CD14-positive monocyte (primary cell): Measurements from ENCODE around the gene WT1. TPM values are rescaled to one million over a fixed set of nuclear protein-coding genes. Genes with fewer than 3 reads are reported as not detected.

Experiments used
- DNase-seq, 3 donors: peaks; one replicate each; pipeline ENCODE4 v3.0.0-alpha.2; 2011 to 2022
- H2AFZ ChIP-seq: 2 replicates; pipeline ENCODE4 v1.6.0; 2012; ENCODE audit warnings: mild to moderate bottlenecking, low read depth, low read length, inconsistent platforms; ENCODE audit not compliant: insufficient read depth, poor library complexity, severe bottlenecking
- H3K27ac ChIP-seq, 2 donors: 1 replicate in 1 of 2; 2 replicates in 1 of 2; pipeline ENCODE4 v1.5.1; 2012 to 2013; ENCODE audit warnings: low read length in 2 of 2, control low read depth in 1 of 2, inconsistent platforms in 1 of 2, low read depth in 1 of 2, mild to moderate bottlenecking in 1 of 2
- H3K27me3 ChIP-seq, 2 donors: one replicate each; pipeline versions ENCODE4 v1.6.0 to v1.6.1; 2011 to 2013; ENCODE audit warnings: low read length in 2 of 2; ENCODE audit not compliant: control insufficient read depth in 2 of 2, insufficient read depth in 2 of 2
- H3K36me3 ChIP-seq, 2 donors: replicated peaks in 1 of 2; 1 replicate in 1 of 2; 2 replicates in 1 of 2; pipeline versions ENCODE4 v1.5.1 to v1.6.1; 2012 to 2013; ENCODE audit warnings: low read length in 2 of 2, control low read depth in 1 of 2, inconsistent platforms in 1 of 2, mild to moderate bottlenecking in 1 of 2; ENCODE audit not compliant: insufficient read depth in 2 of 2, control insufficient read depth in 1 of 2
- H3K4me1 ChIP-seq, 2 donors: 1 replicate in 1 of 2; 2 replicates in 1 of 2; pipeline versions ENCODE4 v1.5.1 to v1.6.1; 2012 to 2013; ENCODE audit warnings: low read length in 2 of 2, control low read depth in 1 of 2, inconsistent platforms in 1 of 2, mild to moderate bottlenecking in 1 of 2, moderate library complexity in 1 of 2; ENCODE audit not compliant: insufficient read depth in 2 of 2, control insufficient read depth in 1 of 2
- H3K4me2 ChIP-seq: replicated peaks from 2 replicates; pipeline ENCODE3; 2012; ENCODE audit warnings: low read length, moderate library complexity, mild to moderate bottlenecking; ENCODE audit not compliant: poor library complexity, severe bottlenecking; ENCODE audit errors: extremely low read depth
- H3K4me3 ChIP-seq, 3 experiments: fragments of 200-600 bp in 1 of 3; sonication (generic) in 1 of 3; replicated peaks in 1 of 3; 1 replicate in 2 of 3; 2 replicates in 1 of 3; pipeline ENCODE4 v1.5.1; 2011 to 2013; ENCODE audit warnings: low read length in 3 of 3, mild to moderate bottlenecking in 3 of 3, control low read depth in 2 of 3, low read depth in 2 of 3, inconsistent platforms in 1 of 3, moderate library complexity in 1 of 3
- H3K79me2 ChIP-seq: 2 replicates; pipeline ENCODE4 v1.6.0; 2012; ENCODE audit warnings: mild to moderate bottlenecking, control low read depth, inconsistent platforms, low read length, moderate library complexity; ENCODE audit not compliant: insufficient read depth
- H3K9ac ChIP-seq: 2 replicates; pipeline ENCODE4 v1.6.0; 2017; ENCODE audit warnings: low read length, mild to moderate bottlenecking; ENCODE audit not compliant: insufficient read depth, poor library complexity, severe bottlenecking
- H3K9me3 ChIP-seq, 2 donors: replicated peaks in 1 of 2; 1 replicate in 1 of 2; 2 replicates in 1 of 2; pipeline versions ENCODE4 v1.5.1 to v1.6.1; 2012 to 2013; ENCODE audit warnings: low read length in 2 of 2, control low read depth in 1 of 2; ENCODE audit not compliant: control insufficient read depth in 1 of 2, insufficient read depth in 1 of 2
- H4K20me1 ChIP-seq: 2 replicates; pipeline ENCODE4 v1.6.0; 2012; ENCODE audit warnings: mild to moderate bottlenecking, low read length, control low read depth, moderate library complexity; ENCODE audit not compliant: insufficient read depth
- H3K27ac Mint-ChIP-seq, 7 donors: one replicate each; pipeline ENCODE4 v1.8.0; 2020; ENCODE audit warnings: mild to moderate bottlenecking in 7 of 7, mixed read lengths in 7 of 7, moderate library complexity in 6 of 7, inconsistent platforms in 2 of 7
- H3K27me3 Mint-ChIP-seq, 3 donors: one replicate each; pipeline ENCODE4 v1.8.0; 2021 to 2022; ENCODE audit warnings: low read depth in 3 of 3, mild to moderate bottlenecking in 3 of 3, mixed read lengths in 3 of 3, moderate library complexity in 3 of 3, inconsistent platforms in 1 of 3
- H3K36me3 Mint-ChIP-seq, 2 donors: one replicate each; pipeline ENCODE4 v1.8.0; 2020; ENCODE audit warnings: mixed read lengths in 2 of 2, inconsistent platforms in 1 of 2, mild to moderate bottlenecking in 1 of 2
- H3K4me1 Mint-ChIP-seq: one replicate; pipeline ENCODE4 v1.8.0; 2020; ENCODE audit warnings: mild to moderate bottlenecking, mixed read lengths
- H3K4me3 Mint-ChIP-seq, 2 donors: one replicate each; pipeline ENCODE4 v1.8.0; 2020; ENCODE audit warnings: mild to moderate bottlenecking in 2 of 2, mixed read lengths in 2 of 2, moderate library complexity in 1 of 2
- H3K9me3 Mint-ChIP-seq, 7 donors: one replicate each; pipeline ENCODE4 v1.8.0; 2020 to 2022; ENCODE audit warnings: mixed read lengths in 7 of 7, mild to moderate bottlenecking in 6 of 7, moderate library complexity in 6 of 7, inconsistent platforms in 2 of 7
- WGBS: methylation state at CpG from one replicate; pipeline ENCODE4 v1.1.5; 2013; ENCODE audit warnings: missing lambda C conversion rate; ENCODE audit not compliant: insufficient coverage; 5-methylcytosine and 5-hydroxymethylcytosine counted together
- intact Hi-C, 2 donors: fragments of 100-400 bp; cut with micrococcal nuclease; formaldehyde crosslinking; loops; one replicate each; pipeline versions ENCODE4 v1.15.0 to v1.15.1; 2023
- polyA plus RNA-seq, 3 donors: library from polyadenylated mRNA; depleted of rRNA in 1 of 3; unstranded in 2 of 3; stranded (reverse) in 1 of 3; fragments of 300-500 nt in 2 of 3; fragments of >200 nt in 1 of 3; fragmentation: Illumina TruSeq in 2 of 3; gene quantifications; 1 replicate in 2 of 3; 2 replicates in 1 of 3; pipeline ENCODE4 v1.2.3, GENCODE V29; 2012 to 2021
- TF ChIP-seq, protein P1 (sequence below): fragments of 200-600 bp; IDR thresholded peaks from one replicate; pipeline ENCODE4 v1.8.0; 2022; ENCODE audit warnings: antibody characterized with exemption, mild to moderate bottlenecking

WT1 gene
- polyA plus RNA-seq, 3 donors = not detected

DNA sequence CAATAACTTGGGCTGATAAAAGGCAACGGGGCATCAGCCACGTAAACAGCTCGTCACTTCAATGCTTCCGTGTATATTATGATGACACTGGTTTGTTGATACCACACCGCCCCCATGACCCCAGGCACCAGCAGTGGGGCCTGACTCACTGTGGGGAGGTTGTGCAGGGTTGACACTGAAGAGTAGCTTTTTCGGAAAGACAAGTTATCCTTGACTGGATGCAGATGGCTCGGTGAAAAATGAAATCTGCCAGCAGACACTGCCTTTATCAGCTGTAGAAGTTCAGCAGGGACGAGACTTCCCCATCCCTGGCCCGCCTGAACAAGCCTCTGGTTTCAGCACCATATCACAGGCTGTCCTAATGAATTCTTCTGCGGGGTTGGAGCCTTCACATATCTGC, 55.6 kb downstream of the WT1 start:
- Histone ChIP-seq H4K20me1 (no peaks in the 10 kb centered on the region), H3K4me3 (no peak overlapping the region), H3K9me3 (no peaks in the 10 kb centered on the region), H3K79me2 (no peaks in the 10 kb centered on the region), H2AFZ (no peak overlapping the region), H3K36me3 (no peaks in the 10 kb centered on the region), H3K27ac (no peak overlapping the region), H3K27me3 (no peaks in the 10 kb centered on the region), H3K4me2 (no peak overlapping the region), H3K4me1 (no peaks in the 10 kb centered on the region), H3K9ac (no peak overlapping the region)
- WGBS = 97% methylated on average over 9 of the region's 10 CpGs
- intact Hi-C loops = loop anchor here in 1 of 2 donors (5.0 kb wide), 1 partner anchor 413 kb away; the partner anchor contains the start of gene CCDC73
- no peaks in the 10 kb centered on the region for H3K36me3 Mint-ChIP-seq
- no peak overlapping the region for H3K4me3 Mint-ChIP-seq
- H3K4me1 Mint-ChIP-seq = no peaks in the 10 kb centered on the region
- peaks cover 0 to 4% (median 0%) of the 10 kb centered on the region in 3 donors for H3K27me3 Mint-ChIP-seq
- H3K9me3 Mint-ChIP-seq = no peaks in the 10 kb centered on the region
- no peak for DNase-seq
- H3K27ac Mint-ChIP-seq = no peak overlapping the region
- TF ChIP-seq, protein P1, sequence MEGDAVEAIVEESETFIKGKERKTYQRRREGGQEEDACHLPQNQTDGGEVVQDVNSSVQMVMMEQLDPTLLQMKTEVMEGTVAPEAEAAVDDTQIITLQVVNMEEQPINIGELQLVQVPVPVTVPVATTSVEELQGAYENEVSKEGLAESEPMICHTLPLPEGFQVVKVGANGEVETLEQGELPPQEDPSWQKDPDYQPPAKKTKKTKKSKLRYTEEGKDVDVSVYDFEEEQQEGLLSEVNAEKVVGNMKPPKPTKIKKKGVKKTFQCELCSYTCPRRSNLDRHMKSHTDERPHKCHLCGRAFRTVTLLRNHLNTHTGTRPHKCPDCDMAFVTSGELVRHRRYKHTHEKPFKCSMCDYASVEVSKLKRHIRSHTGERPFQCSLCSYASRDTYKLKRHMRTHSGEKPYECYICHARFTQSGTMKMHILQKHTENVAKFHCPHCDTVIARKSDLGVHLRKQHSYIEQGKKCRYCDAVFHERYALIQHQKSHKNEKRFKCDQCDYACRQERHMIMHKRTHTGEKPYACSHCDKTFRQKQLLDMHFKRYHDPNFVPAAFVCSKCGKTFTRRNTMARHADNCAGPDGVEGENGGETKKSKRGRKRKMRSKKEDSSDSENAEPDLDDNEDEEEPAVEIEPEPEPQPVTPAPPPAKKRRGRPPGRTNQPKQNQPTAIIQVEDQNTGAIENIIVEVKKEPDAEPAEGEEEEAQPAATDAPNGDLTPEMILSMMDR = no peak

DNA sequence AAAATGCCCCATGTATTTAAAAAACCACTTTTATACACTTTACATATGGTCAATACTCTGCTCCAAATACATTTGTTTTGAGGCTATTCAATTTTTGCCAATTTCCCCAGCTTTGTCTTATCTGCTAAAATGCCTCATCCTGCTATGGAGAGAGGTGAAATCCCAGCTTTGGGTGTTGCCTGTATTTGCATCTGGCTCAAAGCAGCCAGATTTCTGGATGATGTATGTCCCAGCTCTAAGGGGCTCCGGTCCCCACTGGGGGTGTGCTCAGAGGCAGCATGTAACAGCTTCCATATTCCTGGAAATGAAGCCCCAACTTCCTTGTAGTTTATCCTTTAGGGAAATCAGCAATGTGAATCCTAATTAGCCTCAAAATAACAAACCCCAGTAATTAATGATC, 59.5 kb downstream of the WT1 start:
- no peak overlapping the region for H3K4me2 ChIP-seq
- no peaks in the 10 kb centered on the region for H3K36me3 ChIP-seq
- H3K9me3 ChIP-seq = no peaks in the 10 kb centered on the region
- H3K27me3 ChIP-seq = no peaks in the 10 kb centered on the region
- H3K27ac ChIP-seq = no peak overlapping the region
- intact Hi-C loops = loop anchor here in 1 of 2 donors (5.0 kb wide), 1 partner anchor 416 kb away; the partner anchor contains the start of gene CCDC73
- Mint-ChIP-seq H3K4me3 (no peak overlapping the region), H3K36me3 (no peaks in the 10 kb centered on the region), H3K27ac (no peak overlapping the region), H3K4me1 (peaks cover 4% of the 10 kb centered on the region), H3K9me3 (peaks cover 0 to under 1% (median 0%) of the 10 kb centered on the region in 7 donors), H3K27me3 (no peaks in the 10 kb centered on the region)
- TF ChIP-seq, protein P1 = no peak
- no peak overlapping the region for H3K9ac ChIP-seq
- no peaks in the 10 kb centered on the region for H4K20me1 ChIP-seq
- no CpG with 5 or more reads among the region's 1 CpG for WGBS
- no peaks in the 10 kb centered on the region for H3K79me2 ChIP-seq
- H3K4me3 ChIP-seq = no peak overlapping the region
- H2AFZ ChIP-seq = no peak overlapping the region
- no peaks in the 10 kb centered on the region for H3K4me1 ChIP-seq
- no peak for DNase-seq
